CD14-positive monocyte (primary cell): Measurements from ENCODE around the gene GAPVD1. TPM values are rescaled to one million over a fixed set of nuclear protein-coding genes. Genes with fewer than 3 reads are reported as not detected.

Source experiments
- DNase-seq, 3 donors: peaks; one replicate each; pipeline ENCODE4 v3.0.0-alpha.2; 2011 to 2022
- H2AFZ ChIP-seq: 2 replicates; pipeline ENCODE4 v1.6.0; 2012; ENCODE audit warnings: mild to moderate bottlenecking, low read depth, low read length, inconsistent platforms; ENCODE audit not compliant: insufficient read depth, poor library complexity, severe bottlenecking
- H3K27ac ChIP-seq, 2 donors: 1 replicate in 1 of 2; 2 replicates in 1 of 2; pipeline ENCODE4 v1.5.1; 2012 to 2013; ENCODE audit warnings: low read length in 2 of 2, control low read depth in 1 of 2, inconsistent platforms in 1 of 2, low read depth in 1 of 2, mild to moderate bottlenecking in 1 of 2
- H3K27me3 ChIP-seq, 2 donors: one replicate each; pipeline versions ENCODE4 v1.6.0 to v1.6.1; 2011 to 2013; ENCODE audit warnings: low read length in 2 of 2; ENCODE audit not compliant: control insufficient read depth in 2 of 2, insufficient read depth in 2 of 2
- H3K36me3 ChIP-seq, 2 donors: replicated peaks in 1 of 2; 1 replicate in 1 of 2; 2 replicates in 1 of 2; pipeline versions ENCODE4 v1.5.1 to v1.6.1; 2012 to 2013; ENCODE audit warnings: low read length in 2 of 2, control low read depth in 1 of 2, inconsistent platforms in 1 of 2, mild to moderate bottlenecking in 1 of 2; ENCODE audit not compliant: insufficient read depth in 2 of 2, control insufficient read depth in 1 of 2
- H3K4me1 ChIP-seq, 2 donors: 1 replicate in 1 of 2; 2 replicates in 1 of 2; pipeline versions ENCODE4 v1.5.1 to v1.6.1; 2012 to 2013; ENCODE audit warnings: low read length in 2 of 2, control low read depth in 1 of 2, inconsistent platforms in 1 of 2, mild to moderate bottlenecking in 1 of 2, moderate library complexity in 1 of 2; ENCODE audit not compliant: insufficient read depth in 2 of 2, control insufficient read depth in 1 of 2
- H3K4me2 ChIP-seq: replicated peaks from 2 replicates; pipeline ENCODE3; 2012; ENCODE audit warnings: low read length, moderate library complexity, mild to moderate bottlenecking; ENCODE audit not compliant: poor library complexity, severe bottlenecking; ENCODE audit errors: extremely low read depth
- H3K4me3 ChIP-seq, 3 experiments: fragments of 200-600 bp in 1 of 3; sonication (generic) in 1 of 3; replicated peaks in 1 of 3; 1 replicate in 2 of 3; 2 replicates in 1 of 3; pipeline ENCODE4 v1.5.1; 2011 to 2013; ENCODE audit warnings: low read length in 3 of 3, mild to moderate bottlenecking in 3 of 3, control low read depth in 2 of 3, low read depth in 2 of 3, inconsistent platforms in 1 of 3, moderate library complexity in 1 of 3
- H3K79me2 ChIP-seq: 2 replicates; pipeline ENCODE4 v1.6.0; 2012; ENCODE audit warnings: mild to moderate bottlenecking, control low read depth, inconsistent platforms, low read length, moderate library complexity; ENCODE audit not compliant: insufficient read depth
- H3K9ac ChIP-seq: 2 replicates; pipeline ENCODE4 v1.6.0; 2017; ENCODE audit warnings: low read length, mild to moderate bottlenecking; ENCODE audit not compliant: insufficient read depth, poor library complexity, severe bottlenecking
- H3K9me3 ChIP-seq, 2 donors: replicated peaks in 1 of 2; 1 replicate in 1 of 2; 2 replicates in 1 of 2; pipeline versions ENCODE4 v1.5.1 to v1.6.1; 2012 to 2013; ENCODE audit warnings: low read length in 2 of 2, control low read depth in 1 of 2; ENCODE audit not compliant: control insufficient read depth in 1 of 2, insufficient read depth in 1 of 2
- H4K20me1 ChIP-seq: 2 replicates; pipeline ENCODE4 v1.6.0; 2012; ENCODE audit warnings: mild to moderate bottlenecking, low read length, control low read depth, moderate library complexity; ENCODE audit not compliant: insufficient read depth
- H3K27ac Mint-ChIP-seq, 7 donors: one replicate each; pipeline ENCODE4 v1.8.0; 2020; ENCODE audit warnings: mild to moderate bottlenecking in 7 of 7, mixed read lengths in 7 of 7, moderate library complexity in 6 of 7, inconsistent platforms in 2 of 7
- H3K27me3 Mint-ChIP-seq, 3 donors: one replicate each; pipeline ENCODE4 v1.8.0; 2021 to 2022; ENCODE audit warnings: low read depth in 3 of 3, mild to moderate bottlenecking in 3 of 3, mixed read lengths in 3 of 3, moderate library complexity in 3 of 3, inconsistent platforms in 1 of 3
- H3K36me3 Mint-ChIP-seq, 2 donors: one replicate each; pipeline ENCODE4 v1.8.0; 2020; ENCODE audit warnings: mixed read lengths in 2 of 2, inconsistent platforms in 1 of 2, mild to moderate bottlenecking in 1 of 2
- H3K4me1 Mint-ChIP-seq: one replicate; pipeline ENCODE4 v1.8.0; 2020; ENCODE audit warnings: mild to moderate bottlenecking, mixed read lengths
- H3K4me3 Mint-ChIP-seq, 2 donors: one replicate each; pipeline ENCODE4 v1.8.0; 2020; ENCODE audit warnings: mild to moderate bottlenecking in 2 of 2, mixed read lengths in 2 of 2, moderate library complexity in 1 of 2
- H3K9me3 Mint-ChIP-seq, 7 donors: one replicate each; pipeline ENCODE4 v1.8.0; 2020 to 2022; ENCODE audit warnings: mixed read lengths in 7 of 7, mild to moderate bottlenecking in 6 of 7, moderate library complexity in 6 of 7, inconsistent platforms in 2 of 7
- WGBS: methylation state at CpG from one replicate; pipeline ENCODE4 v1.1.5; 2013; ENCODE audit warnings: missing lambda C conversion rate; ENCODE audit not compliant: insufficient coverage; 5-methylcytosine and 5-hydroxymethylcytosine counted together
- intact Hi-C, 2 donors: fragments of 100-400 bp; cut with micrococcal nuclease; formaldehyde crosslinking; loops; one replicate each; pipeline versions ENCODE4 v1.15.0 to v1.15.1; 2023
- polyA plus RNA-seq, 3 donors: library from polyadenylated mRNA; depleted of rRNA in 1 of 3; unstranded in 2 of 3; stranded (reverse) in 1 of 3; fragments of 300-500 nt in 2 of 3; fragments of >200 nt in 1 of 3; fragmentation: Illumina TruSeq in 2 of 3; gene quantifications; 1 replicate in 2 of 3; 2 replicates in 1 of 3; pipeline ENCODE4 v1.2.3, GENCODE V29; 2012 to 2021
- TF ChIP-seq, protein P1 (sequence below): fragments of 200-600 bp; IDR thresholded peaks from one replicate; pipeline ENCODE4 v1.8.0; 2022; ENCODE audit warnings: antibody characterized with exemption, mild to moderate bottlenecking

Gene GAPVD1
- polyA plus RNA-seq, 3 donors, result 18.7 to 49.2 (median 30.5) TPM

DNA sequence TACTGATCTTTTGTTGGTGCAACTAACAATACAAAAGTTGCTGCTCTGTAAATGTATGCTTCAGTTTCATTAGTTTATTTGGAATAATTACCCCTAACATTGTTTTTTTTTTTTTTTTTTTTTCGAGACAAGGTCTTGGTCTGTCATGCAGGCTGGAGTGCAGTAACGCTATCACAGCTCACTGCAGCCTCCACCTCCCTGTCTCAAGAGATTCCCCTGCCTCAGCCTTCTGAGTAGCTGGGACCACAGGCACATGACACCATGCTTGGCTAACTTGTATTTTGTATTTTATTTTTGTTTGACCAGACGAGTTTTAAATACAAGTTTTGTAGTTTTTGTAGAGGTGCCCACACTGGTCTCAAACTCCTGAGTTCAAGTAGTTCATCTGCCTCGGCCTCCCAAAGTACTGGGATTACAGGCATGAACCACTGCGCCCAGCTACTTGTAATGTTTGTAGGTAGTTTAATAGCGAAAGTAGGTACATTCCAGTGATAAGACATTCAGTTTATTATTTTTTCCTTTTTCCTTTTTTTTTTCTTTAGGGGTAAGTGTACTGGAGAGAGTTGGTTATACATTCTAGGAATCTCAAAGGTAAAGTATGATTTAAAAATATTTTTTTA, 6.9 kb downstream of the GAPVD1 start:
- peaks cover 31 to 64% of the 10 kb centered on the region in 2 donors for H3K36me3 Mint-ChIP-seq
- Histone ChIP-seq H4K20me1 (peaks cover 84% of the 10 kb centered on the region), H3K4me3 (no peak overlapping the region), H3K4me2 (no peak overlapping the region), H3K4me1 (peaks cover 11 to 16% of the 10 kb centered on the region in 2 donors), H3K9ac (no peak overlapping the region), H3K9me3 (no peaks in the 10 kb centered on the region), H3K27me3 (no peaks in the 10 kb centered on the region), H3K27ac (no peak overlapping the region), H2AFZ (no peak overlapping the region), H3K79me2 (peaks cover 99% of the 10 kb centered on the region), H3K36me3 (peaks cover 3 to 24% of the 10 kb centered on the region in 2 donors)
- no peaks in the 10 kb centered on the region for H3K27me3 Mint-ChIP-seq
- H3K9me3 Mint-ChIP-seq, result no peaks in the 10 kb centered on the region
- peaks cover 36% of the 10 kb centered on the region for H3K4me1 Mint-ChIP-seq
- no peak overlapping the region for H3K4me3 Mint-ChIP-seq
- DNase-seq, result no peak
- WGBS, result no CpG with 5 or more reads among the region's 6 CpGs
- intact Hi-C loops, result loop anchor here in 1 of 2 donors (10.0 kb wide), 1 partner anchor 74 kb away; no protein-coding TSS in a partner anchor
- peak overlapping the region in 2 of 7 donors; percentile 55 to 70 for H3K27ac Mint-ChIP-seq
- TF ChIP-seq, protein P1, sequence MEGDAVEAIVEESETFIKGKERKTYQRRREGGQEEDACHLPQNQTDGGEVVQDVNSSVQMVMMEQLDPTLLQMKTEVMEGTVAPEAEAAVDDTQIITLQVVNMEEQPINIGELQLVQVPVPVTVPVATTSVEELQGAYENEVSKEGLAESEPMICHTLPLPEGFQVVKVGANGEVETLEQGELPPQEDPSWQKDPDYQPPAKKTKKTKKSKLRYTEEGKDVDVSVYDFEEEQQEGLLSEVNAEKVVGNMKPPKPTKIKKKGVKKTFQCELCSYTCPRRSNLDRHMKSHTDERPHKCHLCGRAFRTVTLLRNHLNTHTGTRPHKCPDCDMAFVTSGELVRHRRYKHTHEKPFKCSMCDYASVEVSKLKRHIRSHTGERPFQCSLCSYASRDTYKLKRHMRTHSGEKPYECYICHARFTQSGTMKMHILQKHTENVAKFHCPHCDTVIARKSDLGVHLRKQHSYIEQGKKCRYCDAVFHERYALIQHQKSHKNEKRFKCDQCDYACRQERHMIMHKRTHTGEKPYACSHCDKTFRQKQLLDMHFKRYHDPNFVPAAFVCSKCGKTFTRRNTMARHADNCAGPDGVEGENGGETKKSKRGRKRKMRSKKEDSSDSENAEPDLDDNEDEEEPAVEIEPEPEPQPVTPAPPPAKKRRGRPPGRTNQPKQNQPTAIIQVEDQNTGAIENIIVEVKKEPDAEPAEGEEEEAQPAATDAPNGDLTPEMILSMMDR, result no peak

GRCh38 chr9:125269014-125269397, 7.4 kb downstream of the GAPVD1 start:
- H3K9me3 Mint-ChIP-seq, result no peaks in the 10 kb centered on the region
- H3K27me3 Mint-ChIP-seq, result no peaks in the 10 kb centered on the region
- Histone ChIP-seq H3K9ac (no peak overlapping the region), H3K4me3 (no peak overlapping the region), H3K9me3 (no peaks in the 10 kb centered on the region), H3K36me3 (peaks cover 3 to 19% of the 10 kb centered on the region in 2 donors), H3K4me2 (no peak overlapping the region), H3K27me3 (no peaks in the 10 kb centered on the region), H3K27ac (no peak overlapping the region), H2AFZ (no peak overlapping the region), H3K79me2 (peaks cover 99% of the 10 kb centered on the region), H4K20me1 (peaks cover 86% of the 10 kb centered on the region), H3K4me1 (peaks cover 11 to 18% of the 10 kb centered on the region in 2 donors)
- intact Hi-C loops, result loop anchor here in 1 of 2 donors (10.0 kb wide), 1 partner anchor 74 kb away; no protein-coding TSS in a partner anchor
- no peak for DNase-seq
- no peak overlapping the region for H3K4me3 Mint-ChIP-seq
- H3K4me1 Mint-ChIP-seq, result peaks cover 33% of the 10 kb centered on the region
- WGBS, result 80% methylated on average over 1 of the region's 1 CpG
- no peak overlapping the region for H3K27ac Mint-ChIP-seq
- TF ChIP-seq, protein P1, result no peak
- H3K36me3 Mint-ChIP-seq, result peaks cover 27 to 62% of the 10 kb centered on the region in 2 donors
